ENCODE measurements around the gene WDR20.

GRCh38 chr14:102201776-102202175 lies 62.1 kb downstream of the WDR20 start:
- TF ChIP-seq CTCF (IDR thresholded peaks at IDR 0.05), result no peak
- TF ChIP-seq POLR2A (IDR thresholded peaks at IDR 0.05), result no peak
